Astrocyte of the spinal cord (primary cell): Measurements from ENCODE around the gene EPB41L4B.

Source experiments
- DNase-seq: peaks from one replicate; pipeline ENCODE4 v3.0.0; 2011; ENCODE audit warnings: low read depth, low spot score
- H3K4me3 ChIP-seq: 2 replicates; pipeline ENCODE4 v1.5.1; 2011; ENCODE audit warnings: low read depth, mild to moderate bottlenecking, low read length, moderate library complexity
- CTCF ChIP-seq: IDR thresholded peaks from 2 replicates; pipeline ENCODE4 v1.5.1; 2012; ENCODE audit warnings: low read depth, mild to moderate bottlenecking, low read length, inconsistent platforms
- in situ Hi-C: cut with HindIII; loops from 2 replicates; pipeline ENCODE4 v1.10.0; 2017; ENCODE audit warnings: low sequenced_read_pairs

Gene EPB41L4B

GRCh38 chr9:109252291-109252690 lies 68.6 kb downstream of the EPB41L4B start:
- H3K4me3 ChIP-seq = no peak overlapping the region
- in situ Hi-C loops = no loop called here
- TF ChIP-seq CTCF = no peak
- no peak for DNase-seq

DNA sequence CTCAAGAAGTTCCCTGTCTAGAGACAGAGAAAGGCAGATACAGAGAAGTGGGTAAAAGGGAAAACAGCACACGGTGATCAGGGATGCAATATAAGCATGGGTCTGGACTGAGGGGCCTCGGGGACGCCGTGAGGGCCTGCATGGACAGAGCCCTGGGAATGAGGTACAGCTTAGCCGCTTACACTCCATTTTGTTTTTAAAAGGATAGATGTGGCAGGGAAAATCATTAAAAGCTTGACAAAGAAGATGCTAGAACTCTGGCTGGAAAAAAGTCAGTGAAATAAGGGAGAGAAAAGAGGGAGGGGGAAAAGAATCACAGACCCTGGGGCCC lies 69.1 kb downstream of the EPB41L4B start:
- H3K4me3 ChIP-seq = no peak overlapping the region
- in situ Hi-C loops = no loop called here
- DNase-seq = no peak
- TF ChIP-seq CTCF = no peak

GRCh38 chr9:109251080-109251775 lies 69.6 kb downstream of the EPB41L4B start:
- TF ChIP-seq CTCF = no peak
- no peak overlapping the region for H3K4me3 ChIP-seq
- in situ Hi-C loops = no loop called here
- DNase-seq = peak; percentile 88

GRCh38 chr9:109250771-109251079 lies 70.1 kb downstream of the EPB41L4B start:
- no peak overlapping the region for H3K4me3 ChIP-seq
- TF ChIP-seq CTCF = no peak
- DNase-seq = no peak
- in situ Hi-C loops = no loop called here

DNA sequence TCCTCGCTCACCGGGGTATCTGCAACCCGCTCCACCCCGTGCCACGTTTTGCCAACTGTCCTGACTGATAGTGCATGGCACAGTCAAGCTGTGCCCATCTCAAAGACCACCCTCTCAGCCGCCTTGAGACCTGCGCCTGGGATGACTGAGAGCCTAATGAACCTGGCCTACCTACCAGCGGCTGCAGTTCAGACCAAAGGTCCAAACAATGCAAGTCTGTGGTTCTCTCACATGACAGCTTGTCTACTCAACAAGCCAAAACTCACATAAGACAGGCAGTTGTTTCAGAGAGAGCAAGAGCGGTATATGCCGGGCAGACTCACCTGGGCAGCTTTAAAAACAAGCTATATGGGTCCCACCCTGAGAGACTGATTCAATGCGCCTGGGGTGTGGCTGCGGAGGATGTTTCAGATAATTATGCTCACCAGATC lies 70.5 kb downstream of the EPB41L4B start:
- in situ Hi-C loops = no loop called here
- no peak for TF ChIP-seq CTCF
- no peak overlapping the region for H3K4me3 ChIP-seq
- DNase-seq = no peak

- TF ChIP-seq CTCF = peak; percentile 27
- no peak for DNase-seq
- in situ Hi-C loops = no loop called here
- no peak overlapping the region for H3K4me3 ChIP-seq
Measured at GRCh38 chr9:109249615-109250014, 71.2 kb downstream of the EPB41L4B start.

- in situ Hi-C loops = no loop called here
- no peak overlapping the region for H3K4me3 ChIP-seq
- DNase-seq = no peak
- TF ChIP-seq CTCF = peak; percentile 36
Measured at GRCh38 chr9:109248133-109248581, 72.7 kb downstream of the EPB41L4B start.
